Measurements from ENCODE around the gene ACTL10. TPM values are rescaled to one million over a fixed set of nuclear protein-coding genes. Genes with fewer than 3 reads are reported as not detected.
"Not testable (repeated sequence)": the region's sequence is repeated elsewhere in the genome, so short reads cannot be mapped to it uniquely, and the experiment has no call there.

ACTL10 gene
- total RNA-seq, 3 donors from 2014 or later, result 1.7 to 4.2 (median 2.4) TPM

- TF ChIP-seq CTCF (IDR thresholded peaks at IDR 0.05), result no peak
- intact Hi-C loops (cut with DNase I, micrococcal nuclease), result no loop called here
- Histone ChIP-seq H3K4me3 (no peak overlapping the region), H3K9me3 (no peaks in the 10 kb centered on the region), H3K36me3 (ENCODE audit: low read depth) (no peaks in the 10 kb centered on the region), H3K4me1 (ENCODE audit: low read depth) (no peaks in the 10 kb centered on the region)
- ATAC-seq, result no peak
- DNase-seq, result no peak
Observed at GRCh38 chr20:33627577-33628216, 39.0 kb upstream of the ACTL10 start.

- no peak for TF ChIP-seq CTCF (IDR thresholded peaks at IDR 0.05)
- DNase-seq, result no peak
- intact Hi-C loops (cut with DNase I, micrococcal nuclease), result no loop called here
- no peak for ATAC-seq
- Histone ChIP-seq H3K4me3 (no peak overlapping the region), H3K4me1 (ENCODE audit: low read depth) (no peaks in the 10 kb centered on the region), H3K9me3 (no peaks in the 10 kb centered on the region), H3K36me3 (ENCODE audit: low read depth) (no peaks in the 10 kb centered on the region)
Observed at GRCh38 chr20:33629533-33629932, 37.2 kb upstream of the ACTL10 start.

GRCh38 chr20:33629979-33630378, 36.8 kb upstream of the ACTL10 start:
- no peaks in the 10 kb centered on the region for H3K36me3 ChIP-seq (ENCODE audit: low read depth)
- intact Hi-C loops (cut with DNase I, micrococcal nuclease), result no loop called here
- H3K9me3 ChIP-seq, result no peaks in the 10 kb centered on the region

GRCh38 chr20:33630507-33630906, 36.2 kb upstream of the ACTL10 start:
- Histone ChIP-seq H3K9me3 (no peaks in the 10 kb centered on the region), H3K4me3 (no peak overlapping the region), H3K36me3 (ENCODE audit: low read depth) (no peaks in the 10 kb centered on the region), H3K4me1 (ENCODE audit: low read depth) (no peaks in the 10 kb centered on the region)
- TF ChIP-seq CTCF (IDR thresholded peaks at IDR 0.05), result no peak
- intact Hi-C loops (cut with DNase I, micrococcal nuclease), result no loop called here
- ATAC-seq (no peak), DNase-seq (no peak)

More at GRCh38 chr20:33629979-33630378, 36.8 kb upstream of the ACTL10 start:
- ATAC-seq (no peak), DNase-seq (no peak)
- H3K4me3 ChIP-seq, result no peak overlapping the region
- no peaks in the 10 kb centered on the region for H3K4me1 ChIP-seq (ENCODE audit: low read depth)
- no peak for TF ChIP-seq CTCF (IDR thresholded peaks at IDR 0.05)

- intact Hi-C loops (cut with DNase I, micrococcal nuclease); DNase-seq; H3K4me3 ChIP-seq; ATAC-seq; H3K4me1 ChIP-seq (ENCODE audit: low read depth); H3K36me3 ChIP-seq (ENCODE audit: low read depth); H3K9me3 ChIP-seq: not testable (repeated sequence)
Observed at GRCh38 chr20:33631910-33632309, 34.8 kb upstream of the ACTL10 start.

- Histone ChIP-seq H3K4me1 (ENCODE audit: low read depth) (no peaks in the 10 kb centered on the region), H3K9me3 (no peaks in the 10 kb centered on the region), H3K4me3 (no peak overlapping the region), H3K36me3 (ENCODE audit: low read depth) (no peaks in the 10 kb centered on the region)
- no peak for ATAC-seq
- no peak for DNase-seq
- intact Hi-C loops (cut with DNase I, micrococcal nuclease), result no loop called here
- no peak for TF ChIP-seq CTCF (IDR thresholded peaks at IDR 0.05)
Observed at GRCh38 chr20:33635341-33635740, 31.4 kb upstream of the ACTL10 start.

All from mucosa of descending colon (tissue), 3 donors.